Measurements from ENCODE around the gene IRF2BP2. TPM values are rescaled to one million over a fixed set of nuclear protein-coding genes. Genes with fewer than 3 reads are reported as not detected.

Gene IRF2BP2
- total and polyA plus RNA-seq, 2 of the 13 experiments (the other 11 are each of a cell fraction or from before 2014, with no cell fraction given), result 140 to 147 TPM

- peak; percentile 88 for TF ChIP-seq ZNF574 (CRISPR knock-in tag; IDR thresholded peaks at IDR 0.05)
- TF ChIP-seq HOXA3 (CRISPR knock-in tag; IDR thresholded peaks at IDR 0.05), result no peak; the same call in none of the 2 replicates
- peak; percentile 97; the same call in 1 of the 2 replicates for TF ChIP-seq SALL2 (CRISPR knock-in tag; IDR thresholded peaks at IDR 0.05)
- no peak for TF ChIP-seq MBNL3 (CRISPR knock-in tag; conservative IDR thresholded peaks at IDR 0.05)
- no peak for TF ChIP-seq CBX1 (IDR thresholded peaks at IDR 0.05; ENCODE audit: low read depth)
- TF ChIP-seq CBX2 (IDR thresholded peaks at IDR 0.05; ENCODE audit: low read depth, low read length), result no peak
- TF ChIP-seq CBX2 (CRISPR knock-in tag; IDR thresholded peaks at IDR 0.05; ENCODE audit: low read depth), result no peak
- TF ChIP-seq RAD51 (IDR thresholded peaks at IDR 0.05; ENCODE audit: borderline replicate concordance), result no peak
- TF ChIP-seq FUBP1 (CRISPR knock-in tag; IDR thresholded peaks at IDR 0.05; ENCODE audit: borderline replicate concordance), result no peak
- no peak; the same call in 1 of the 2 replicates for TF ChIP-seq HCFC1 (IDR thresholded peaks at IDR 0.05; ENCODE audit: low read depth, low read length)
- TF ChIP-seq CENPT (CRISPR knock-in tag; IDR thresholded peaks at IDR 0.05; ENCODE audit: low read depth), result no peak
- TF ChIP-seq NFKBIZ (CRISPR knock-in tag; IDR thresholded peaks at IDR 0.05), result peak; percentile 99
- peak; percentile 94 for TF ChIP-seq DPF2 (CRISPR knock-in tag; IDR thresholded peaks at IDR 0.05; ENCODE audit: borderline replicate concordance, low read depth)
- TF ChIP-seq ZNF792 (CRISPR knock-in tag; IDR thresholded peaks at IDR 0.05), result peak; percentile 87
- TF ChIP-seq ZNF335 (CRISPR knock-in tag; IDR thresholded peaks at IDR 0.05), result peak; percentile 86
- peak; percentile 26; the same call in 1 of the 2 replicates for TF ChIP-seq REXO4 (CRISPR knock-in tag; IDR thresholded peaks at IDR 0.05; ENCODE audit: borderline replicate concordance)
- TF ChIP-seq SMAD3 (CRISPR knock-in tag; IDR thresholded peaks at IDR 0.05), result peak; percentile 98
- TF ChIP-seq GATAD2A (CRISPR knock-in tag; IDR thresholded peaks at IDR 0.05), result peak; percentile 97
- peak; percentile 78 for TF ChIP-seq ZEB1 (IDR thresholded peaks at IDR 0.05; ENCODE audit: insufficient replicate concordance, low read depth)
- TF ChIP-seq EED (CRISPR knock-in tag; IDR thresholded peaks at IDR 0.05), result 0 out of 2 replicates have a peak, but pooled peaks have one; percentile 33
- no peak for TF ChIP-seq SCMH1 (CRISPR knock-in tag; IDR thresholded peaks at IDR 0.05; ENCODE audit: borderline replicate concordance)
- TF ChIP-seq ZNF10 (CRISPR knock-in tag; IDR thresholded peaks at IDR 0.05; ENCODE audit: borderline replicate concordance, low read depth), result no peak
- TF ChIP-seq KMT2A (CRISPR knock-in tag; IDR thresholded peaks at IDR 0.05), result peak; percentile 74; the same call in 1 of the 2 replicates
- TF ChIP-seq FOXC1 (CRISPR knock-in tag; IDR thresholded peaks at IDR 0.05; ENCODE audit: borderline replicate concordance), result peak; percentile 94
- TF ChIP-seq HDAC6 (IDR thresholded peaks at IDR 0.05; ENCODE audit: low read depth, low read length), result no peak
- peak; percentile 87; the same call in 1 of the 2 replicates for TF ChIP-seq KDM5B (CRISPR knock-in tag; IDR thresholded peaks at IDR 0.05; ENCODE audit: borderline replicate concordance)
- TF ChIP-seq ZBTB1 (CRISPR knock-in tag; IDR thresholded peaks at IDR 0.05; ENCODE audit: borderline replicate concordance), result no peak; the same call in 1 of the 2 replicates
- 0 out of 2 replicates have a peak, but pooled peaks have one; percentile 55 for TF ChIP-seq KLF9 (CRISPR knock-in tag; IDR thresholded peaks at IDR 0.05; ENCODE audit: low read depth)
These were observed 33.3 kb upstream of the IRF2BP2 start (continued) for GRCh38 chr1:234643111-234643849.

All from HepG2 (cell line).